PC-3 (cell line): ENCODE results near the gene ESPNL.

Source experiments
- CTCF ChIP-seq: fragments of 300-600 bp; sonication (generic); conservative IDR thresholded peaks from 2 replicates; pipeline ENCODE4 v1.5.1; 2017; ENCODE audit warnings: antibody characterized with exemption, low read depth, mild to moderate bottlenecking, low read length
- EZH2 ChIP-seq: fragments of 300-600 bp; sonication (generic); IDR thresholded peaks from one replicate; pipeline ENCODE4 v1.6.1; 2017; ENCODE audit warnings: antibody characterized with exemption, mild to moderate bottlenecking, low read length; ENCODE audit not compliant: unreplicated experiment
- EZH2phosphoT487 ChIP-seq: fragments of 300-600 bp; sonication (generic); IDR thresholded peaks from 2 replicates; pipeline ENCODE4 v1.6.1; 2018; ENCODE audit warnings: mild to moderate bottlenecking, antibody characterized with exemption, low read length, borderline replicate concordance

- TF ChIP-seq EZH2 = no peak
- TF ChIP-seq EZH2phosphoT487 = no peak
- TF ChIP-seq CTCF = no peak
These were observed 26.6 kb downstream of the ESPNL start for GRCh38 chr2:238126775-238127164.
